Measurements from ENCODE around the gene GRID1.

GRID1 gene

GRCh38 chr10:86385806-86386205, 19.2 kb upstream of the GRID1 start:
- Histone ChIP-seq H3K4me1 (peaks cover 0 to 10% (median 6%) of the 10 kb centered on the region in 4 donors), H3K9me3 (no peaks in the 10 kb centered on the region), H3K4me3 (no peak overlapping the region), H3K27me3 (peaks cover 0 to 33% of the 10 kb centered on the region in 2 donors), H3K27ac (no peak overlapping the region), H3K36me3 (no peaks in the 10 kb centered on the region)
- TF ChIP-seq CTCF (IDR thresholded peaks at IDR 0.05) = no peak
- intact Hi-C loops (cut with DNase I; ENCODE audit: low total_unique reads) = no loop called here
- no peak for DNase-seq

GRCh38 chr10:86377797-86378146, 11.2 kb upstream of the GRID1 start:
- H3K27ac ChIP-seq = no peak overlapping the region
- no peaks in the 10 kb centered on the region for H3K36me3 ChIP-seq
- peaks cover 0 to 5% (median 4%) of the 10 kb centered on the region in 4 donors for H3K4me1 ChIP-seq
- H3K4me3 ChIP-seq = no peak overlapping the region
- peaks cover 0 to 60% of the 10 kb centered on the region in 2 donors for H3K27me3 ChIP-seq
- intact Hi-C loops (cut with DNase I; ENCODE audit: low total_unique reads) = loop anchor here (2.0 to 5.0 kb wide), 2 partner anchors 831 to 1835 kb away; no protein-coding TSS in a partner anchor
- no peaks in the 10 kb centered on the region for H3K9me3 ChIP-seq
- no peak for TF ChIP-seq CTCF (IDR thresholded peaks at IDR 0.05)
- DNase-seq = peak in 1 of 2 donors; percentile 35

GRCh38 chr10:86376852-86377796, 10.5 kb upstream of the GRID1 start:
- DNase-seq = peak; percentile 57 to 78
- peak; percentile 98 to 99 for TF ChIP-seq CTCF (IDR thresholded peaks at IDR 0.05)
- peak overlapping the region in 1 of 2 donors; percentile 37 for H3K4me3 ChIP-seq
- peaks cover 0 to 66% of the 10 kb centered on the region in 2 donors for H3K27me3 ChIP-seq
- peaks cover 0 to 5% (median 4%) of the 10 kb centered on the region in 4 donors for H3K4me1 ChIP-seq
- H3K9me3 ChIP-seq = no peaks in the 10 kb centered on the region
- no peak overlapping the region for H3K27ac ChIP-seq
- H3K36me3 ChIP-seq = no peaks in the 10 kb centered on the region
- intact Hi-C loops (cut with DNase I; ENCODE audit: low total_unique reads) = loop anchor here (2.0 to 5.0 kb wide), 2 partner anchors 830 to 1835 kb away; no protein-coding TSS in a partner anchor

GRCh38 chr10:86376403-86376802, 9.8 kb upstream of the GRID1 start:
- Histone ChIP-seq H3K36me3 (no peaks in the 10 kb centered on the region), H3K4me3 (no peak overlapping the region), H3K4me1 (peaks cover 0 to 5% (median 4%) of the 10 kb centered on the region in 4 donors), H3K27me3 (peaks cover 0 to 70% of the 10 kb centered on the region in 2 donors), H3K9me3 (no peaks in the 10 kb centered on the region), H3K27ac (no peak overlapping the region)
- TF ChIP-seq CTCF (IDR thresholded peaks at IDR 0.05) = no peak
- no peak for DNase-seq
- intact Hi-C loops (cut with DNase I; ENCODE audit: low total_unique reads) = loop anchor here (2.0 to 5.0 kb wide), 2 partner anchors 830 to 1834 kb away; no protein-coding TSS in a partner anchor

- H3K9me3 ChIP-seq = no peaks in the 10 kb centered on the region
- H3K27me3 ChIP-seq = peaks cover 0 to 66% of the 10 kb centered on the region in 2 donors
- H3K4me3 ChIP-seq = no peak overlapping the region
- peaks cover 0 to 5% (median 4%) of the 10 kb centered on the region in 4 donors for H3K4me1 ChIP-seq
- intact Hi-C loops (cut with DNase I; ENCODE audit: low total_unique reads) = loop anchor here (5.0 kb wide), 1 partner anchor 1833 kb away; no protein-coding TSS in a partner anchor
- peak in 1 of 2 donors; percentile 45 for DNase-seq
- TF ChIP-seq CTCF (IDR thresholded peaks at IDR 0.05) = no peak
- no peak overlapping the region for H3K27ac ChIP-seq
- H3K36me3 ChIP-seq = no peaks in the 10 kb centered on the region
Observed at GRCh38 chr10:86375204-86375603, 8.6 kb upstream of the GRID1 start.
